Stimulated activated CD4-positive, alpha-beta T cell treated with anti-CD3 and anti-CD28 coated beads, Interleukin-1b, Interleukin-23, amount 100 ng/mL, for 1 hour (primary cell): Measurements from ENCODE around the gene ASB3.
"Not testable (repeated sequence)": the region's sequence is repeated elsewhere in the genome, so short reads cannot be mapped to it uniquely, and the experiment has no call there.

Experiments
- DNase-seq, 2 donors: peaks; one replicate each; pipeline ENCODE4 v3.0.0-alpha.2; 2020; ENCODE audit warnings: low read depth in 2 of 2

The ASB3 gene

DNA sequence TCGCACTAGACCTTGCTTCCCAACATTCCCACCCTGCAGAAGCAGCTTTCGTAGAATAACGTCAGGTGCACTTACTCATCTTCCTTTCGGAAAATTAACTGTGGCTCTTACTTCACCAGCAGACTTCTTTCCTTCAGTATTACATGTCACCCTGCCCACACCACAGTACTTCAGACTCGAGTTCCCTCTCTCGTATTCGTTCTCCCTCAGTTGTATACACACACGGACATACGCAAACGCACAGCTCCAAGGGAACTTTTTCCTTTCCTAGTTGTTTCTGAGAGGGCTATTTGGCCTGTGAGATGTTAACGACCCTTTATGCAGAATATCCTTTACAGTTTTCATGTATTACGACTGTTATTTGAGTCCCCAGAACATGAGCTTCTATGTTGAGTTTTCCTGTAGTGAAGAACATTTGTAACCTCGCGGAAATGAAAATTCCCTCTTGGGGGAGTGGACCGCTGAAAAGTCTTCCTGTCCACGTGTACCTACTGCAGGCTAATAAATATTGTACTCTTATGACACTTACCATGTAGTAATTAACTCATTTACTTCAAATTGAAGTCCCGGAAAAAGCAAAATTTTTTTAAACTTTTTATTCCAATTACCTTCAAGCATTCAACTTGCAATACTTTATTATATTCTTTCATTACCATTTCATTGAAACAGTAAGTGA lies 999 bp upstream of the ASB3 start:
- DNase-seq: no peak

DNA sequence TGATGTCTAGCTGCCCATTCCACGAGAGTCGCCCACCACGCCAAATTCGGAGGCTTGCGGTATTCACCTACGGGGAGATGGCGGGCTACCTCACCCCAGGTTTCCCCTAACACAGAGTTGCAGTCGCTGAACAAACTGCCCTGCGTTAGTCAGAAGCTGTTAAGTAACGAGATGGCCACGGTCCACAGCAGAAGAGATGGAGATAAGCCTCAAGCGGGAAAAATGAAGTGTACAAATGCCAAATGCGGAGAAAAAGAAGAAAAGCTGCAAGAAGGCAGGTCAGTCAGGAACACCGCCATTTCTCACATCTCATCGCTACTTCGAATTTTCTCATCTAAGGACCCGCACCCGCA lies 425 bp downstream of the ASB3 start:
- DNase-seq: no peak

DNA sequence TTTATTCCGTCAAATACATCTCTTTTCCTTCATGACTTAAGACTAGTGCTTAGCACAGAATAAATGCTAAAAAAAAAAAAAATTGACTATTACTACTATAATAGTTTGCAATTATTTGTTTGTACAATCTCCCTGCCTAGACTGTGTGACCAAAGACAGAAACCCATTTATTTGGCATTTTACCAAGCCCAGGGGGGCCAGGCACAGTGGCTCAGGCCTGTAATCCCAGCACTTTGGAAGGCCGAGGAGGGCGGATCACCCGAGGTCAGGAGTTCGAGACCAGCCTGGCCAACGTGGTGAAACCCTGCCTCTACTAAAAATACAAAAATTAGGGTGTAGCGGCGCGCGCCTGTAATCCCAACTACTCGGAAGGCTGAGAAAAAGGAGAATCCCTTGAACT lies 1.4 kb downstream of the ASB3 start:
- no peak for DNase-seq

DNA sequence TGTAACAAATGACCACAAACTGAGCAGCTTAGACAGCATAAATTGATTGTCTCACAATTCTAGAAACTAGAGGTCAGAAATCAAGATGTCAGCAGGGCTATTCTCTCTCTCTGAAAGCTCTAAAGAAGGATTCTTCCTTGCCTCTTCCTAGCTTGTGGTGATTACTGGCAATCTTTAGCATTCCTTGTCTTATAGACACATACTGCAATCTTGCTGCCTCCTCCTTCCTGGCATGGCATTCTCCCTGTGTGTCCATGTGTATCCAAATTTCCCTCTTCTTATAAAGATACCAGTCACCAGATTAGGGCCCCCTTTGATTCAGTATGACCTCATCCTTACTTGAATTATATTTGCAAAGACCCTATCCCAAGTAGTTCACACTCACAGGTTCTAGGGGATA lies 2.3 kb downstream of the ASB3 start:
- no peak for DNase-seq

DNA sequence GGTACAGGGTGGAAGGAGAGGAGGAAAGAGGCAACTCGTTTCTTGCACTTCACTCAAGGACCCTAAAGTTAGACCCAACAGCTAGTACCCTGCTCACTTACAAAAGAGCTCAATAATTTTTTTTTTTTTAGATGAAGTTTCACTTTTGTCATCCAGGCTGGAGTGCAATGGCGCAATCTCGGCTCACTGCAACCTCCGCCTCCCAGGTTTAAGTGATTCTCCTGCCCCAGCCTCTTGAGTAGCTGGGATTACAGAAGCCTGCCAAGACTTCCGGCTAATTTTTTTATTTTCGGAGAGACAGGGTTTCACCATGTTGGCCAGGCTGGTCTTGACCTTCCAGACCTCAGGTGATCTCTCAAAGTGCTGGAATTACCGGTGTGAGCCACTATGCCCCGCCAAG lies 4.1 kb downstream of the ASB3 start:
- no peak for DNase-seq

DNA sequence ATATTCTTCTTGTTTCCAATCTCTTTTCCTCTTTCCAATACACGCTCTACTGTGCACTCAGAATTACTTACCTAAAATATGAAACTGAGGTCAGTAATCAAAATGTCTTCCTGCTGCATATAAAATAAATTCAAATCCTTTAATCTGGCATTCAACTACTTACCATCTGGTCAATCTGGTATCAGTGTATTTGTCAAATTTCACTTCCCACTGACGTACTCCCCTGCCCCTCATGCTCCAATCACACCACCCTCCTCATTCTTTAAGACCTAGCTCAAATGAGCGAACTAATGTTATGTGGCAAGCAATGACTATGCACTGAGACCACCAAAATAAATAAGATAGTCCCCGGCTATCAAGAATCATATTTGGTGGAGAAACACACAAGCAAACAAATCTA lies 6.7 kb downstream of the ASB3 start:
- DNase-seq: no peak

DNA sequence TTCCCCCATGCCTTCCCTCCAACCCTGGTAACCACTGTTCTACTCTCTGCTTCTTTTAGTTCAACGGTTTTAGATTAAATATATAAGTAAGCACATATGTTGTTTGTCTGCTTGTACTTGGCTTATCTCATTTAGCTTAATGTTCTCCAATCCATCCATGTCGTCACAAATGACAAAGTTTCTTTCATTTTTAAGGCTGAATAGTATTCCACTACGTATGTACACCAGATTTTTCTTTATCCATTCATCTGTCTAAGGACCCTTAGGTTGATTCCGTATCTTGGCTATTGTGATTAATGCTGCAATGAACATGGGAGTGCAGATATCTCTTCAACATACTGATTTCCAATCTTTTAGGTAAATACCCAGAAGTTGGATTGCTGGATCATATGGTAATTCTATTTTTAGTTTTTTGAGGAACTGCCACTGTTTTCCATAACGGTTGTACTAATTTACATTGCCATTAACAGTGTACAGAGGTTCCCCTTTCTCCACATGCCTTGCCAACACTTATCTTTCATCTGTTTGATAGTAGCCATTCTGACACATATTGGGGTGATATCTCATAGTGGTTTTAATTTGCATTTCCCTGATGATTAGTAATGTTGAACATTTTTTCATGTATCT lies 8.1 kb downstream of the ASB3 start:
- DNase-seq: no peak

DNA sequence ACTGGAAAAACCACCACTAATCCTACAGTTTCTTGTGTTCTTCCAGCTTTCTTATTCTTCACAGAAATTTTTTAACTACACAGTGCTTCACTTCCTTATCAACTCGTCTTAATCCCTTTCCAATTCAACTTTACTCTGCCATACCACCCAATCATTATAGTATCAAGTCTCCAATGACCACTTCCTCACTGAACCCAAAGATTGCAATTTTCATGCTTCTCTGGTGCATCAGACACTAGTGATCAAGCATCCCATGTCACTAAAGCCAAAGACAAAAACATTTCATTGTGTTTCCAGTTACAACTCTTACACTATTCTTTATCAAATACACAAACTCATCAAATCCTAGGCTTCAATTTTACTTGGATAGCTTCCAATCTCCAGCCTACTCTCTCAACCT lies 9.6 kb downstream of the ASB3 start:
- DNase-seq: no peak

DNA sequence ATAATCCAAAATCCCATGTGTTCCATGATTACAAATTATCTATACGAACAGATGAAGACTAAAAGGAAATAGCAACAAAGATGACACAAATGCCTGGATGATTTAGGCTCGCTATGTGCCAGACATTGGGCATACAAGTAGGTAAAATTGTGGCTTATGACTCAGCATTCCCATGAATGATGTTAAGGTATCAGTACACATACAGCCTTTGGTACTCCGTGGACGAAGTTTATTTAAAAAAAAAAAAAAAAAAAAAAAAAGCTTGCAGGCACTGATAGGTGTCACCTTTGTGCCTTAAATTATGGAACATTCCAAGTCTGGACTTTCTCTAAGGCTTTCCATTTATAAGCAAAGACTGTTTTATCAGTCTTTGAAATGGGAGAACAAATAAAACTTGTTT lies 16.5 kb downstream of the ASB3 start:
- DNase-seq: no peak

DNA sequence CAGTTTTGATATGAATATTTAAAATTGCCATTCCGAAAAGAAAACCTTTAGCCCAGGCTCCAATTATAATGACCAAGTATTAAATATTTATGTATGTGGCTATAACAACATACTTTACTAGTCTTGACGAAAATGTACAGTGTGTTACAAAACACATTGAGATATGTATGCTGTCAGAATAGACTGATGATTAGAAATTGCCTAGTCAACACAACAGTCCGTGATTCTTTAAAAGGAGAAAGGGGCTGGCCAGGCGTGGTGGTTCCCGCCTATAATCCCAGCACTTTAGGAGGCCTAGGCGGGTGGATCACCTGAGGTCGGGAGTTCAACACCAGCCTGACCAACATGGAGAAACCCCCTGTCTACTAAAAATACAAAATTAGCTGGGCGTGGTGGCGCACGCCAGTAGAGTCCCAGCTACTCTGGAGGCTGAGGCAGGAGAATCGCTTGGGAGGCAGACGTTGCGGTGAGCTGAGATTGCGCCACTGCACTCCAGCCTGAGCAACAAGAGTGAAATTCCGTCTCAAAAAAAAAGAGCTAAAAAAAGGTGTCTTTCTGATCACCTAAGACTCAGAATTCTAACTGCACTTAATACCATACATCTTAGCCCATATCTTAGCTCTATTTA lies 17.3 kb downstream of the ASB3 start:
- no peak for DNase-seq

DNA sequence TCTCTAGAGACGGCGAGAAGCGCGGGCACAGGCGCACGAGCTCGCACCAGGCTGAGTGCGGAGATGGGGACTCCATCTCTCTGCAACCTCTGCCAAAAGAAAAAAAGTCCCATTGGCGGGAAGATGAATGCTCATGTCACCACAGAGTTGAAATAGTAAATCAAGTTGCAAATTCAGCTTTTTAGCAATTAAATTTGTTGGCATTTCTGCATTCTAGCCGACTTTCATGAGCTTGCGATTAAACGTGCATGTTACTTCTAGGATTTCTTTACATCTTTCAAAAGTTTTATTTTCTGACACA lies 18.6 kb downstream of the ASB3 start:
- DNase-seq: no peak

DNA sequence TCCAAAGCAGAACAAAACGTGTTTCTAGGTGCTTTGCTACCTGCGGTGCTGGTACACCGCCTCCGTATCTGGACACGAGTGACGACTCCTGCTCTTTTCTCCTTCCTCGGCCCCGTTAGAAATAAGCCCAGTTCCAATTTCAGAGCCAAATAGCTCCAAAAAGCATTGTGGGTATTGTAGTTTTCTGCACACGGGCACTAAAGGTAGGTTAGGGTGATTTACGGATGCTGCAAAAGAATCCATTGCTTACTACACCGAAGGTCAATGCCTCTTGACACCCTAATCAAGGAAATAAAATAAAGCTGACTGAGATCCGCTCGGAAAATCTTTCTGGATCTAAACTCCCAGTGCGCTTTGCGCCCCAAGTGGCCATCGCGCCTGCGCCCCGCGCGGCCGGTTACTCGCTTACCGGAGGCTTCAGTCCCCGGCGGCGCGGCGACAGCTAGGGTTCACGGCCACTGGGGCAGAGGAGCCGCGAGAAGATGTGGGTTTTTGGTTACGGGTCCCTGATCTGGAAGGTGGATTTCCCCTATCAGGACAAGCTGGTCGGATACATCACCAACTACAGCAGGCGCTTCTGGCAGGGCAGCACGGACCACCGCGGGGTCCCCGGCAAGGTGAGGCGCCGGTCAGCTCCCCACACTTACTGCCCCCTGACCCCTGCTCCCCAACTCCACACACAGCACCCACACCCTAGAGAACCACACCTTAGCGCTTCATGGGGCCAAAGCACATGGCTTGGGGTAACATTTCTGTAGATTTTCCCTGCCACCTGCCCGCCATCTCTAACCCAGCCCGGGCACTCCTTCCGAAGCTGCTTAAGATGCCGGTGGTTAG lies 19.1 kb downstream of the ASB3 start, which contains the start of gene CHAC2:
Gene CHAC2 (plus strand): TSS at position 400 of the 837 bp plus-strand sequence. CDS start 83 bp downstream, at position 483.
- DNase-seq: peak; percentile 45 to 66

DNA sequence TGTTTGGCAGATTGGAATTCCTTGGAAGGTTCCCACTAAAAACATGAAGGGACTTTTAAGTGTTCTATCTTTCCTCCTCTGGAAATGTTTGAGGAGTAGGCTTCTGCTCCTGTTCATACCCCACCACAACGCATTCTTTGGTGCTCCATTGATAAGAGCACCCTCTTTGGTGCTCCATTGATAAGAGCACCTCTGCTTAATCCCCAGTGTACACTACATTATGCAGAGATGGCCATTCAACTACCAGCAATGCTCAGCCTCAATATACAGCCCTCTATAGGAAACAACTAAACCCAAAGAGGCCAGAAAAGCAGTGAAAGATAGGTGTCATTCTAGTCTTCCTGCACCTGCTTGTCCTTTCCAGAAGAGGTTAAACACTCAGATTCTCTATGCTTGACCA lies 21.0 kb downstream of the ASB3 start:
- DNase-seq: no peak

DNA sequence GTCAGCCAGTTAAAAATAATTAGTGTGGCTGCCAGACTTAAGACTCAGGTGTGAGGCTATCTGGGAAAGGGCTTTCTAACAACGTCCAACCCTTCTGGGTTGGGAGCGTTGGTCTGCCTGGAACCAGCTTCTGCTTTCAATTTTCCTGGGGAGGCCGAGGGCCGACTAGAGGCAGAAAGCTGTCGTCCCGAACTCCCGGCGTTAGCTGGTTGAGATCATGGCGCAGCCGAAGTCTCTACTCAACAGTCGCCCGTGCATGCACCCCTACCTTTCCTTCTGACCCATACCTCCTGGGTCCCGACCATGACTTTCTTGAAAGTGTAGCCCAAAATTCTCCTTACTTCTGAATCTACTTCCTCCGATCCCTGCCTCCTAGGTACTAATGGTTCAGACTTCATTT lies 29.5 kb downstream of the ASB3 start:
- DNase-seq: not testable (repeated sequence)

DNA sequence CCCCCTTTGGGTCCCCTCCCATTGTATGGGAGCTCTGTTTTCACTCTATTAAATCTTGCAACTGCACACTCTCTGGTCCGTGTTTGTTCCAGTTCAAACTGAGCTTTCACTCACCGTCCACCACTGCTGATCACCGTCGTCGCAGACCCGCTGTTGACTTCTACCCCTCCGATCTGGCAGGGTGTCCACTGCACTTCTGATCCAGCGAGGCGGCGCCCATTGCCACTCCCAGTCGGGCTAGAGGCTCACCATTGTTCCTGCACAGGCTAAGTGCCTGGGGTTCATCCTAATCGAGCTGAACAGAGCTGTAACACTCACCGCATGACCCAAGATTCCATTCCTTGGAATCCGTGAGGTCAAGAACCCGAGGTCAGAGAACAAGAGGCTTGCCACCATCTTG lies 30.1 kb downstream of the ASB3 start:
- DNase-seq: no peak

DNA sequence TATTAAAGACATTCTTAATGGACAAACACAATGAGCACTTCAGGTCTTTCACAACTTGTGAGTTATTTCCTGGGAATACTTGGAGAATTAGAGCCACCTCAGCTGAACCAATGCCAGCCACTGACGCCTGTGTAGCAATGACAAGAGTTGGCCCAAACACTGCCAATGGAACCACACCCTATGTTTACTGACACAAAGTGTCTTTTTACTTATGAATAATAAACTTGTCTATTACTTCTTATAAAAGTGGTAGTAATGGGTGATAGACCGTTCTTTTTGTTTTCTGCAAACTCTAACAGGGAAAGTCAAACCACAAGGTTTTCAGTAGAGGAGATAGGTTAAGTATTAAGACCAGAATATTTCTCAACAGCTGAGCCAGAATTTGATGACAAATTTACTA lies 31.6 kb downstream of the ASB3 start:
- DNase-seq: no peak

DNA sequence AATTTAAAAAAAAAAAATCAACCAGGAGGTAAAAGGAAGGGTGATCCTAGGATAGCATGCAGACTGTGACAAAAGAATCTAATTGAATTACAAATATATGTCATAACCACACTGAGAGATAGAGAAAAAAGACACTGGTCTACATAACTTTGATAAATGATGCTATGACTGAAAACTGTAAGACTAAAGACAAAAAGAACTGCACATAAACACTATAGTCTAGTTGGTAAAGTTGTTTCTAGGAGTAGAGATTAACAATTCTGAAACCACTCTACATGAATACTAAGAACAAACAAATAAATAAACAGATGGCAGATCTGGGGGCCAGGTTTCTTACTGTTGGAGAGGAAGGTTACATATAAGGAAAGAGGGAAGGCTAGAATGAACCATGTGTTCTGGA lies 33.7 kb downstream of the ASB3 start:
- DNase-seq: no peak

DNA sequence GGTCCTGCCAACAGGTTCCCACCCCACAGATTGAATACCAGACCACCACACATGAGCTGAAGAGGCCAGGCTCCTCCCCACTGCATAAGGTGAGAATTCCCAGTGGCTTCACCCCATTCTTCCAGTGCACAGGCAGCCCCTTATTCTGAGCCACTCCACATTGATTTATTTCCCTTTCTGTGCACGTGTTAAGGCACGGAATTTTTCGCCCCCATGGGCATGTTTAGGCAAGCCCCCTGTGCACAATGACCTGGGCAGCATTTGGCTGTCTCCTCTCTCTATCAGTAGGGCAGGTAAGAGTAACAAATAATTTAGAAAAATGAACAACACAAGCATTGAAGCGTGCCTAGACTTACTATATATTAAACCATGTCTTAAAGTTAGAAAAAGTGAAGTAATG lies 34.4 kb downstream of the ASB3 start:
- no peak for DNase-seq

DNA sequence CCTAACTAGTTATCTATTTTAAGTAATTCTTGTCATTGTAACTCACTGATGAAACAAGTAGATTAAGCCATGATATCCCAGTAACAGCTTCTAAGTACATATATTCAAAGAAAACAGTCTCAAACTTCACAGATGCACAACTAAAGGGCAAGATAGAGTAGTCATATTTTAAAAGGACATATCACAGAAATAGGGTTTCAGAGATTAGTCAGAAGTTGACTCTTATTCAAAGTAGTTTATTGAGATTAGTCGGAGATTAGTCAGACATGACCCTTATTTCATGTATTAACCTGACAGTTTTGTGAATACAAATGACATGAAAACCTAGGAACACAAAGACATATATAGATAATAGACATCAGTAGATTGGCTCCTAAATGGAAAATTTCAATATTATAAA lies 35.0 kb downstream of the ASB3 start:
- no peak for DNase-seq

DNA sequence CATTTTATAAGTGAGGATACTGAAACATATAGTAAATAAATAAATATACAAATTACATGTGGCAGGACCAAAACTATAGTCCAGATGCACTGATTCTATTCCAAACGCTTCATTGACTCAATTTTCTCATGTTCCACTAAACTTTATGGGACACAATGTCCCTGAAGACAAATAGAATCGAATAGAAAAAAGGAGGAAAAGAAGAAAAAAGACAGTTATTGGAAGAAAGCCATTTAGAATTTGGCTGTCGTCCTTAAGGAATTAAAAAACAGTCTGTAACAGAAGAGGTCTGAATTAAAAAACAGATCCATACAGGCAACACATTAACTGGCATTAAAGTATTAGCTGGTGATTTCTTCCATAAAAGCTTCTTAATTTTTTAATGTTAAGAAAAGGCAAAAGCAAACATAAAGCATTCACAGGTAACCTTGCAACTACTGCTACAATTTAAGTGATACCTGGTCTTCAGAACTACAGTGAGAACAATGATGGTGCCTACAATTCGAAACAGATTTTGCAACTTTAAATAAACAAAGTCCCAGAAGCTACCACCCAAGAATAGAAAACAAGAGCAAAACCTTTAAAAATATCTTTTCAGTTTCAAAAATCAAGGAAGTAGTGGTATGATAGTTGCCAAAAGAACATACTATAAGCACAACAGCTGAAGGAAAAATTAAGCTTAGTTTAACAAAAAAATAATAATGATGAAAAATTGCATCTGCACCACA lies 36.5 kb downstream of the ASB3 start:
- no peak for DNase-seq

DNA sequence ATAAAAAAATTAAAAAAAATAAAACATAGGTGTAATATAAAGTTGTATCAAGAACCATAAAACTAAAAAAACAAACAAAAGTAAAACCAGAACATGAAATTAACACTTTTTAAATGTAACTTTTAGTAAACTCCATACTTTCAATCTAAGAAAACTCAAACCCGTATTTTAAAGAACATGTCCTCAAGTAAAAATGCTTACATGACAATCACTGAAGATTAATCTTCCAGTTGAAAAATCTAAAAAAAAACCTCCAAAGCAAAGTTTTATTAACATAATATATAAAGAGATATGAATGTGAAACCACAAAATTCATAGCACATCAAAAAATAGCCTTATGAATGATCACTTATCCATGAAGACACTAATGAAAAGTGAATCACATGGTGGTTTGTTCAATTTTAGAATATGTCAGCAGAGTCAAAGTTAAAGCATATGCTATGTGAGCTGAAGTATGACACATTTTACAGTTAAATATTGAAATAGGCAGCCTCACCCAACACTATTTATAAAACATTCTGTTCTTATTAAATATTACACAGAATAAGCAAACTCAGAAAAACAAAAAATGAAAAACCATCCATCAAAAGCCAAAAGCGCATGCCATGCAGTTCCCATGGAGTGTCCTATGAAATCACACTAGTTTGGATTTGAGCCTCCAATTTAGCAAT lies 42.2 kb downstream of the ASB3 start:
- no peak for DNase-seq

DNA sequence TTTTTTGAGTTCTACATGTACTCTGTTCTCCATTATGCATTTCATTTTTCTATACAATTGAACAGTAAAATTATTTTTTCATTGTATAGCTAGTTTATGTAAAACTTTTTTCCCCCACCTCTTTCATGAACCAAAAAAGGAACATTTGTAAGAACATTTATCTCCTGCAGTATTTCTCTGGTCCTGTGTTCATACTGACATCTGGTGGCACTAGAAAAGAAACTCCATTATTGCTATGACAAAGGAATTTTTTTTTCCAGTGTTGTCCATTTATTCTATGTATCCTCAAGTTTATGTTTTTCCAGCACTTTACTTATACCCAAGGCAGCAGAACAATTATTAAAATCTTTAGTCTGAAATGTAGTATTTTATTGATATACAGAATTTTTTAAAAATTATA lies 46.6 kb downstream of the ASB3 start:
- no peak for DNase-seq
